Activated CD4-positive, alpha-beta memory T cell treated with anti-CD3 and anti-CD28 coated beads, Interleukin-2, amount 10 ng/mL, durations not matched to agents 7 days and 5 days (primary cell): ENCODE measurements around the gene USF2. TPM values are rescaled to one million over a fixed set of nuclear protein-coding genes. Genes with fewer than 3 reads are reported as not detected.
A peak's percentile ranks its signal among the peaks of the same experiment; 100 is the strongest.

Experiments
- CTCF ChIA-PET: fragments of 350-600 bp; sonication (Branson Sonifier 250); formaldehyde crosslinking; loops from one replicate; lab custom pipeline; 2021; ENCODE audit warnings: antibody characterized with exemption, inconsistent platforms; lab: Charles Lee
- POLR2A ChIA-PET: fragments of 350-600 bp; sonication (Branson Sonifier 250); formaldehyde crosslinking; loops from one replicate; lab custom pipeline; 2021; ENCODE audit warnings: antibody characterized with exemption; lab: Charles Lee
- DNase-seq: peaks from one replicate; pipeline ENCODE4 v3.0.0-alpha.2; 2020
- H3K27ac Mint-ChIP-seq: one replicate; pipeline ENCODE4 v1.8.0; 2021; ENCODE audit warnings: mild to moderate bottlenecking, mixed read lengths
- H3K27me3 Mint-ChIP-seq: one replicate; pipeline ENCODE4 v1.8.0; 2021; ENCODE audit warnings: mixed read lengths
- H3K36me3 Mint-ChIP-seq: one replicate; pipeline ENCODE4 v1.8.0; 2021; ENCODE audit warnings: low read depth, mixed read lengths
- H3K4me1 Mint-ChIP-seq: one replicate; pipeline ENCODE4 v1.8.0; 2021; ENCODE audit warnings: mixed read lengths
- H3K4me3 Mint-ChIP-seq: one replicate; pipeline ENCODE4 v1.8.0; 2021; ENCODE audit warnings: mild to moderate bottlenecking, mixed read lengths
- H3K9me3 Mint-ChIP-seq: one replicate; pipeline ENCODE4 v1.8.0; 2021; ENCODE audit warnings: mixed read lengths
- total RNA-seq, 2 experiments: library from RNA; stranded (reverse); gene quantifications; one replicate each; pipeline ENCODE4 v1.2.3, GENCODE V29; 2021

The USF2 gene
- total RNA-seq, 2 experiments from 2014 or later: 164 to 172 TPM

DNA sequence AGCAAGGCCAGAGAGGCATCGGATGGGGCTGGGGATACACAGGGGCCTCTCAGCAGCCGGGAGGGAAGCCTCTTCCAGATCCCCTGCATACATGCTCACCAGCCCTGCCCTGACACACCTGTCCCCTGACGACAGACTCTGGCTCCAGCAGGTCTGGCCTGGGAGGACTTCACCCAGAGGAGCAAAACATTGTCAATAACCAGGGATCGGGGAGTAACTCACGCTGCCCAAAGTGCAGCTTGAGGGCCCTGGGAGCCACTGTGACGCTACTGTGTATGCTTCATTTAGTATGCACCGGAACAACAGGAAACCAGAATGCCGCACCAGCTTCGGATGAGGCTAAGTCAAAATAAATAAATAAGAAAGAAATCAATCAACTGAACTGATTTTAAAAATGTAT is 47.8 kb downstream of the USF2 start:
- CTCF ChIA-PET: no interaction called here
- POLR2A ChIA-PET: no interaction called here

DNA sequence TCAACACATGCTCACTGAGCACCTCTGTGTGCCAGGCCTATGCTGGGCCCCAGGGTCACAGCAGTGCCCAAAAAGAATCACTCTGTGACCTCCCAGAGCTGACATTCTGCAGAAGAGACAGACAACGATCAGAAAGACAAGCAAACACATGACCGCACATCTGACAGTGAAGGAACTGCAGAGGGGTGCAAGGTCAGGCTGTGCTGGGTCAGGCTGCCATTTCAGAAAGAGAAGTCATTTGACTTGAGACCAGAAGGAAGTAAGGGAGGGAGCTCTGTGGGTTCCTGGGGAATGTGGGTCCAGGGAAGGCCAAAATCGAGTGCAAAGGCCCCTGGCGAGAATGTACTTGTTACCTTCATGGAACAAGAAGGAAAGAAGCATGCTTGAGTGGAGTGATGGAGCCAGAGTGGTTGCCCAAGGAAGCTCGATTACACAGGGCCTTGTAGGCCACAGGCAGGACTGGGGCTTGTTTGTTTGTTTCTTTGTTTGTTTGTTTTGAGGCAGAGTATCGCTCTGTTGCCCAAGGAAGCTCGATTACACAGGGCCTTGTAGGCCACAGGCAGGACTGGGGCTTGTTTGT is 48.8 kb downstream of the USF2 start:
- POLR2A ChIA-PET: no interaction called here
- Mint-ChIP-seq H3K27me3 (peaks cover 13% of the 10 kb centered on the region), H3K36me3 (no peaks in the 10 kb centered on the region), H3K4me1 (peaks cover 9% of the 10 kb centered on the region), H3K4me3 (no peak overlapping the region), H3K9me3 (peaks cover 2% of the 10 kb centered on the region), H3K27ac (no peak overlapping the region)
- CTCF ChIA-PET: no interaction called here
- no peak for DNase-seq

More for the DNA sequence above, 47.8 kb downstream of the USF2 start:
- no peaks in the 10 kb centered on the region for H3K9me3 Mint-ChIP-seq
- peaks cover 6% of the 10 kb centered on the region for H3K27me3 Mint-ChIP-seq
- DNase-seq: no peak
- H3K27ac Mint-ChIP-seq: no peak overlapping the region
- H3K36me3 Mint-ChIP-seq: no peaks in the 10 kb centered on the region
- no peak overlapping the region for H3K4me3 Mint-ChIP-seq
- H3K4me1 Mint-ChIP-seq: peaks cover 9% of the 10 kb centered on the region

GRCh38 chr19:35318679-35319448 is 50.1 kb downstream of the USF2 start:
- POLR2A ChIA-PET: no interaction called here
- peaks cover 13% of the 10 kb centered on the region for H3K27me3 Mint-ChIP-seq
- no peak overlapping the region for H3K4me3 Mint-ChIP-seq
- H3K9me3 Mint-ChIP-seq: peaks cover 2% of the 10 kb centered on the region
- peaks cover 9% of the 10 kb centered on the region for H3K4me1 Mint-ChIP-seq
- no peaks in the 10 kb centered on the region for H3K36me3 Mint-ChIP-seq
- no peak for DNase-seq
- CTCF ChIA-PET: interaction anchor here (1.4 kb wide), 1 partner anchor 176 kb away, joined by 3 read pairs; no protein-coding TSS in a partner anchor
- H3K27ac Mint-ChIP-seq: peak overlapping the region; percentile 38

DNA sequence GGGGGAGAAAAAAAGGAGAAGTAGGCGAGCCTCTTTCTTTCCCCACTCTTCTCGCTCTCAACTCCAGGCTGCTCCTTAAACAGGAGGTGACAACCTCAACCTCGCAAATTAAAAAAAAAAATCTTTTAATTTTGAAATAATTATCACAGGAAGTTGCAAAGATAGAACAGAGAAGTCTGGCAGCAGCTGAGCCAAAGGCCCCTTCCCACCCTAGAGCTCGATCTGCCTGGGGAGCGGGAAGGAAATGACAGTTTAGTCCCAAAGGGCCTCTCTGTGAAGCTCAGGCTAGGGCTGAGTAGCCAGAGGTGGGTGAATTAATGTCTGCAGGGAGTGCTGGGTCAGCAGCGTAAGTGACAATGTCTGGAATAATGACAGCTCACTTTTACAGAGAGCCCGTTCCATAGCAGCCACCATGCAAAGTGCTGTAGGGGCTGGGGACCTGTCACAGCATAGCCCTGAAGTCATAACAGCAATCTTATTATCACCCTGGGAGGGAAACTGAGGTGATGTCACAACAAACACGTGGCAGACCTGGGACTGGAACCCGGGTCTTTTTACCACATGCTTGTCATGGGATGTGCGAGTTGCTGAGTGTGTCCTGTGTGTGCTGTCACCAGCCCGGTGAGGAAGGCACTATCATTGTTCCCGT is 51.4 kb downstream of the USF2 start:
- ChIA-PET POLR2A (no interaction called here), CTCF (interaction anchor here (1.4 kb wide), 1 partner anchor 175 kb away, joined by 3 read pairs; no protein-coding TSS in a partner anchor)
- Mint-ChIP-seq H3K4me1 (peaks cover 9% of the 10 kb centered on the region), H3K4me3 (no peak overlapping the region), H3K36me3 (no peaks in the 10 kb centered on the region), H3K9me3 (peaks cover 2% of the 10 kb centered on the region), H3K27ac (no peak overlapping the region), H3K27me3 (peaks cover 14% of the 10 kb centered on the region)
- DNase-seq: no peak

DNA sequence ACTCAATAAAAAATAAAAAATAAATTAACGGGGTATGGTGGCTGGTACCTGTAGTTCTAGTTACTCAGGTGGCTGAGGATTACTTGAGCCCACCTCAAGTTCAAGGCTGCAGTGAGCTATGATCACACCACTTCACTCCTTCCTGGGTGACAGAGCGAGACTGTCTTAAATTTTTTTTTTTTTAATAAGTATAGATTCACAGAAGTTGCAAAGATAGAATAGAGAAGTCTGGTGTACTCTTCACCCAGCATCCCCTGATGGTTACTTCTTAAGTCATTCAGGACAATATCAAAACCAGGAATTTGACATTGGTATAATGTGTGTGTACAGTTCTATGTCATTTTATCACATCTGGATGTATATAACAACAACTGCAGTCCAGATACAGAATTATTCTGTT is 52.5 kb downstream of the USF2 start:
- no peak overlapping the region for H3K27ac Mint-ChIP-seq

GRCh38 chr19:35322014-35322413 is 53.3 kb downstream of the USF2 start:
- Mint-ChIP-seq H3K27me3 (peaks cover 21% of the 10 kb centered on the region), H3K36me3 (no peaks in the 10 kb centered on the region), H3K4me1 (peaks cover 9% of the 10 kb centered on the region), H3K9me3 (peaks cover 2% of the 10 kb centered on the region), H3K27ac (no peak overlapping the region), H3K4me3 (no peak overlapping the region)
- CTCF ChIA-PET: no interaction called here
- DNase-seq: no peak
- POLR2A ChIA-PET: no interaction called here

More for the DNA sequence above, 52.5 kb downstream of the USF2 start:
- Mint-ChIP-seq H3K36me3 (no peaks in the 10 kb centered on the region), H3K9me3 (peaks cover 2% of the 10 kb centered on the region), H3K27me3 (peaks cover 19% of the 10 kb centered on the region), H3K4me1 (peaks cover 9% of the 10 kb centered on the region), H3K4me3 (no peak overlapping the region)
- ChIA-PET CTCF (no interaction called here), POLR2A (no interaction called here)
- no peak for DNase-seq

GRCh38 chr19:35327642-35328041 is 58.9 kb downstream of the USF2 start:
- Mint-ChIP-seq H3K9me3 (no peaks in the 10 kb centered on the region), H3K27ac (no peak overlapping the region), H3K36me3 (no peaks in the 10 kb centered on the region), H3K4me3 (no peak overlapping the region), H3K27me3 (peaks cover 23% of the 10 kb centered on the region), H3K4me1 (peaks cover 2% of the 10 kb centered on the region)
- no peak for DNase-seq
- ChIA-PET CTCF (no interaction called here), POLR2A (no interaction called here)

- ChIA-PET POLR2A (no interaction called here), CTCF (no interaction called here)
- Mint-ChIP-seq H3K27ac (no peak within 1 kb of the TSS), H3K4me1 (peaks cover 9% of the 10 kb centered on the region), H3K36me3 (no peaks in the 10 kb centered on the region), H3K27me3 (peaks cover 28% of the 10 kb centered on the region), H3K4me3 (no peak within 1 kb of the TSS), H3K9me3 (no peaks in the 10 kb centered on the region)
- no peak for DNase-seq
Observed at GRCh38 chr19:35328851-35329285, 60.1 kb downstream of the USF2 start, which contains the start of gene CD22. CD22 (plus strand) TSS chr19:35329187; CDS start chr19:35332041, 2,854 bp downstream.

- H3K27ac Mint-ChIP-seq: no peak overlapping the region
- no peak for DNase-seq
- H3K9me3 Mint-ChIP-seq: no peaks in the 10 kb centered on the region
- peaks cover 27% of the 10 kb centered on the region for H3K27me3 Mint-ChIP-seq
- no peak overlapping the region for H3K4me3 Mint-ChIP-seq
- peaks cover 11% of the 10 kb centered on the region for H3K4me1 Mint-ChIP-seq
- no peaks in the 10 kb centered on the region for H3K36me3 Mint-ChIP-seq
- ChIA-PET CTCF (no interaction called here), POLR2A (no interaction called here)
Observed at GRCh38 chr19:35329323-35329722, 60.6 kb downstream of the USF2 start.

Other genes with a start within 250 kb of the USF2 start
- gene SCN1B, start 238.5 kb upstream of the USF2 start, total RNA-seq: under 1 TPM; 0.43 to 0.50 TPM
- not detected for gene HPN, start 227.2 kb upstream of the USF2 start, total RNA-seq
- not detected for gene FXYD3, start 153.1 kb upstream of the USF2 start, total RNA-seq
- under 1 TPM; 0.55 to 0.68 TPM for gene LGI4, start 133.9 kb upstream of the USF2 start, total RNA-seq
- 1 to 10 TPM; 3.3 to 3.6 TPM for gene FXYD1, start 130.1 kb upstream of the USF2 start, total RNA-seq
- gene FXYD7, start 125.7 kb upstream of the USF2 start, total RNA-seq: 1 to 10 TPM; 8.3 to 8.8 TPM
- gene FXYD5, start 114.2 kb upstream of the USF2 start, total RNA-seq: 100 to 1,000 TPM; 588 to 589 TPM
- gene FAM187B, start 40.2 kb upstream of the USF2 start, total RNA-seq: not detected
- gene LSR, start 20.0 kb upstream of the USF2 start, total RNA-seq: 10 to 100 TPM; 13.2 to 13.3 TPM
- gene HAMP, start 13.6 kb downstream of the USF2 start, total RNA-seq: under 1 TPM; 0.38 to 0.43 TPM
- not detected for gene MAG, start 23.2 kb downstream of the USF2 start, total RNA-seq
- under 1 TPM; 0.63 to 0.76 TPM for gene CD22, start 60.2 kb downstream of the USF2 start, total RNA-seq
- not detected for gene FFAR1, start 78.9 kb downstream of the USF2 start, total RNA-seq
- under 1 TPM; 0.63 to 0.78 TPM for gene FFAR3, start 89.5 kb downstream of the USF2 start, total RNA-seq
- under 1 TPM in 1 of 2 experiments, not detected in 1; 0.13 TPM for gene GPR42, start 102.1 kb downstream of the USF2 start, total RNA-seq
- gene FFAR2, start 179.3 kb downstream of the USF2 start, total RNA-seq: not detected
- gene KRTDAP, start 221.5 kb downstream of the USF2 start, total RNA-seq: not detected
- gene DMKN, start 244.7 kb downstream of the USF2 start, total RNA-seq: not detected